ENCODE data around the gene CPEB4. TPM values are rescaled to one million over a fixed set of nuclear protein-coding genes. Genes with fewer than 3 reads are reported as not detected.

CPEB4 gene
- total and polyA plus RNA-seq, 9 of the 15 experiments (the other 6 are each of a cell fraction or from before 2014, with no cell fraction given), result 7.4 to 21.3 (median 12.4) TPM

DNA sequence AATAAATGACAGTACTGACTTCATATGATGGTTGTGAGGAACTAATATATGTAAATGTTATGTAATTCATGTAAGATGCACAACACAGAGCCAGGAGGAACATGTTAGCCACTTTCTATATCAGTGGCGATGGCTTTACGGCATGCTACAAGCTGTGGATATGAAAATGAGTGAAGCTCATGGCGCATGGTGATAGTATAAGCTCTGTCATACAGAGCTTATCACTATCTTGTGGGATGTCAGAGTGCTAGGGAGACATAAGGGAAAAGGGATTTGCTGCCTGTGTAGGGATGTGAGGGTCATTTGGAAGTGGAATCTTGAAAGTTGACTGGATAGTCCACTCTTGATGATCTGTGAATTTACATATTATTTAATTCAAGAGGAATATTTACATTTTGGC is 13.6 kb downstream of the CPEB4 start (continued):
- TF ChIP-seq SMAD1 (IDR thresholded peaks at IDR 0.05; ENCODE audit: low read depth, low read length, partially characterized antibody) (peak; percentile 23), L3MBTL2 (IDR thresholded peaks at IDR 0.05) (peak; percentile 54; the same call in 1 of the 2 replicates), CTBP1 (IDR thresholded peaks at IDR 0.05; ENCODE audit: borderline replicate concordance) (peak; percentile 34; the same call in 1 of the 2 replicates), TAL1 (IDR thresholded peaks at IDR 0.05) (0 out of 2 replicates have a peak, but pooled peaks have one; percentile 16), ZBTB11 (CRISPR knock-in tag; IDR thresholded peaks at IDR 0.05) (0 out of 6 replicates have a peak, but pooled peaks of 1 of the 3 experiments have one; percentile 22)

- no peaks in the 10 kb centered on the region for H3K27me3 ChIP-seq (ENCODE audit: control insufficient read depth in 2 of 2, insufficient read depth in 2 of 2, low read length in 2 of 2)
- H3K4me1 ChIP-seq (replicated peaks in 1 of 2; ENCODE audit: control insufficient read depth in 2 of 2, insufficient read depth in 2 of 2, low read length in 2 of 2), result peaks cover 4 to 30% of the 10 kb centered on the region in 2 experiments; a peak in 4 of 5 replicates
- H3K4me3 ChIP-seq, result no peak overlapping the region
- peaks cover 91% of the 10 kb centered on the region for H3K79me2 ChIP-seq (ENCODE audit: control insufficient read depth, insufficient read depth, low read length)
- FAIRE-seq (no peak), DNase-seq (ENCODE audit: extremely low read depth in 1 of 4, low spot score in 3 of 4) (no peak), ATAC-seq (no peak)
- BruUV-seq (replicated peaks), result no TSS peak
- H3K9ac ChIP-seq (ENCODE audit: insufficient read depth in 1 of 2, low read depth in 2 of 2, low read length in 2 of 2), result no peak overlapping the region
- ChIA-PET CTCF (ENCODE audit: low intra/inter-chr PET ratio) (no interaction called here), POLR2A (interaction anchor here (0.7 to 3.1 kb wide), 9 partner anchors 8 to 136 kb away, joined by 3 to 30 read pairs (median 4); partner anchors contain the start of gene CPEB4)
- H4K20me1 ChIP-seq (replicated peaks; ENCODE audit: control insufficient read depth, insufficient read depth, low read length), result no peaks in the 10 kb centered on the region
- intact Hi-C loops (cut with micrococcal nuclease), result no loop called here
- H3K4me2 ChIP-seq (ENCODE audit: insufficient read depth, low read length), result no peak overlapping the region
- peaks cover 34% of the 10 kb centered on the region for H3K36me3 ChIP-seq (ENCODE audit: control insufficient read depth, insufficient read depth, low read length)
- no peaks in the 10 kb centered on the region for H3K9me1 ChIP-seq (ENCODE audit: control insufficient read depth, insufficient read depth, low read length)
- no peak overlapping the region for H3K27ac ChIP-seq (ENCODE audit: extremely low read depth, low read depth, low read length)
- H2AFZ ChIP-seq (ENCODE audit: low read depth, low read length), result no peak overlapping the region
- no peaks in the 10 kb centered on the region for H3K9me3 ChIP-seq (replicated peaks; ENCODE audit: control insufficient read depth, insufficient read depth, low read depth, low read length)
- in situ Hi-C loops (cut with MboI), result no loop called here
- TF ChIP-seq POU5F1 (IDR thresholded peaks at IDR 0.05; ENCODE audit: borderline replicate concordance, low read depth, low read length, partially characterized antibody) (no peak), KHSRP (IDR thresholded peaks at IDR 0.05) (no peak), ZNF77 (CRISPR knock-in tag; IDR thresholded peaks at IDR 0.05) (no peak), MYC (IDR thresholded peaks at IDR 0.05; ENCODE audit: low read depth, low read length) (no peak), MYC (CRISPR knock-in tag; IDR thresholded peaks at IDR 0.05; ENCODE audit: borderline replicate concordance, low read depth) (no peak), STAT5B (CRISPR knock-in tag; IDR thresholded peaks at IDR 0.05) (no peak), MCM3 (IDR thresholded peaks at IDR 0.05) (no peak), CEBPG (CRISPR knock-in tag; IDR thresholded peaks at IDR 0.05) (no peak), CEBPG (tag; conservative IDR thresholded peaks at IDR 0.05 in 1 of 2, IDR thresholded peaks at IDR 0.05 in 1 of 2) (no peak)
- WGBS (ENCODE audit: insufficient coverage, low coverage, missing lambda C conversion rate), result 88% methylated on average over 1 of the region's 1 CpG
Observed at GRCh38 chr5:173902334-173902733, 14.2 kb downstream of the CPEB4 start.
